GM19372 (cell line): Measurements from ENCODE around the gene IRS2.
"Not testable (repeated sequence)": the region's sequence is repeated elsewhere in the genome, so short reads cannot be mapped to it uniquely, and the experiment has no call there.

Experiments
- ATAC-seq: cut with Tn5 transposase; IDR thresholded peaks from one replicate; pipeline ENCODE4 v1.9.1; 2021; ENCODE audit warnings: mild to moderate bottlenecking, low read depth, moderate library complexity; ENCODE audit not compliant: unreplicated experiment

Gene IRS2, protein sequence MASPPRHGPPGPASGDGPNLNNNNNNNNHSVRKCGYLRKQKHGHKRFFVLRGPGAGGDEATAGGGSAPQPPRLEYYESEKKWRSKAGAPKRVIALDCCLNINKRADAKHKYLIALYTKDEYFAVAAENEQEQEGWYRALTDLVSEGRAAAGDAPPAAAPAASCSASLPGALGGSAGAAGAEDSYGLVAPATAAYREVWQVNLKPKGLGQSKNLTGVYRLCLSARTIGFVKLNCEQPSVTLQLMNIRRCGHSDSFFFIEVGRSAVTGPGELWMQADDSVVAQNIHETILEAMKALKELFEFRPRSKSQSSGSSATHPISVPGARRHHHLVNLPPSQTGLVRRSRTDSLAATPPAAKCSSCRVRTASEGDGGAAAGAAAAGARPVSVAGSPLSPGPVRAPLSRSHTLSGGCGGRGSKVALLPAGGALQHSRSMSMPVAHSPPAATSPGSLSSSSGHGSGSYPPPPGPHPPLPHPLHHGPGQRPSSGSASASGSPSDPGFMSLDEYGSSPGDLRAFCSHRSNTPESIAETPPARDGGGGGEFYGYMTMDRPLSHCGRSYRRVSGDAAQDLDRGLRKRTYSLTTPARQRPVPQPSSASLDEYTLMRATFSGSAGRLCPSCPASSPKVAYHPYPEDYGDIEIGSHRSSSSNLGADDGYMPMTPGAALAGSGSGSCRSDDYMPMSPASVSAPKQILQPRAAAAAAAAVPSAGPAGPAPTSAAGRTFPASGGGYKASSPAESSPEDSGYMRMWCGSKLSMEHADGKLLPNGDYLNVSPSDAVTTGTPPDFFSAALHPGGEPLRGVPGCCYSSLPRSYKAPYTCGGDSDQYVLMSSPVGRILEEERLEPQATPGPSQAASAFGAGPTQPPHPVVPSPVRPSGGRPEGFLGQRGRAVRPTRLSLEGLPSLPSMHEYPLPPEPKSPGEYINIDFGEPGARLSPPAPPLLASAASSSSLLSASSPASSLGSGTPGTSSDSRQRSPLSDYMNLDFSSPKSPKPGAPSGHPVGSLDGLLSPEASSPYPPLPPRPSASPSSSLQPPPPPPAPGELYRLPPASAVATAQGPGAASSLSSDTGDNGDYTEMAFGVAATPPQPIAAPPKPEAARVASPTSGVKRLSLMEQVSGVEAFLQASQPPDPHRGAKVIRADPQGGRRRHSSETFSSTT (N-terminal part only)

DNA sequence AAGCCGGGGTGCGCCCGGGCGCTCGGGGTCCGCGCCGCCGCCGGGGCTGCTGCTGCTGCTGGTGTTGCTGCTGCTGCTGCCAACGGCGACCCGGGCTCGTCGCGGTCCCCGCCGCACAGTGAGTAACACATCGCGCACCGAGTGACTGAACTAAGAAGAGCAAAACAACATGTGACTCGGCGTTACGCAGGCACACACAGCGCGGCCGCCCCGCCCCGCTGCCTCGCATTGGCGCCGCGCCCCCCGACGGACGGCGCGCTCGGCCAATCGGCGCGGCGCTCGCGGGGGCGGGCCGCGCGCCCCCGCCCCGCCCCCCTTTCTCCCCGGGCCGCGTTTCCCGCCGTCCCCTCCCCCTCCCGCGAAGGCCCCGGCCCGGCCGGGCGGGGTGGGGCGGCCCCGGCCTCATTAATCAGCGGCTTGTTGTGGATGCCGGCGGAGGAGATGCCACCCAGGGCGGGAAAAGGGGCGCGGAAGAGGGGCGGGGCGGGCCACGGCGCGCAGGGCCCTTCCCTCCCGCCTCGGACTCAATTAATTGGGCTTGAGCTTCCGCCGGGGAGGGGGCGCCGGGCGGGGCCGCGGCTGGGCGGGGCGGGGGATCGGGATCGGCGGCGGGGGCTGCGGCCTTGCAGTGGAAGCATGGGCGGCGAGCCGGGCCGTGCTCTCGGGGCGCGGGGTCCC is at the start of gene IRS2:
Gene IRS2 (minus strand): TSS at position 127 of the 678 bp plus-strand sequence. CDS start 530 bp downstream, outside the sequence.
- peak; percentile 88 for ATAC-seq

DNA sequence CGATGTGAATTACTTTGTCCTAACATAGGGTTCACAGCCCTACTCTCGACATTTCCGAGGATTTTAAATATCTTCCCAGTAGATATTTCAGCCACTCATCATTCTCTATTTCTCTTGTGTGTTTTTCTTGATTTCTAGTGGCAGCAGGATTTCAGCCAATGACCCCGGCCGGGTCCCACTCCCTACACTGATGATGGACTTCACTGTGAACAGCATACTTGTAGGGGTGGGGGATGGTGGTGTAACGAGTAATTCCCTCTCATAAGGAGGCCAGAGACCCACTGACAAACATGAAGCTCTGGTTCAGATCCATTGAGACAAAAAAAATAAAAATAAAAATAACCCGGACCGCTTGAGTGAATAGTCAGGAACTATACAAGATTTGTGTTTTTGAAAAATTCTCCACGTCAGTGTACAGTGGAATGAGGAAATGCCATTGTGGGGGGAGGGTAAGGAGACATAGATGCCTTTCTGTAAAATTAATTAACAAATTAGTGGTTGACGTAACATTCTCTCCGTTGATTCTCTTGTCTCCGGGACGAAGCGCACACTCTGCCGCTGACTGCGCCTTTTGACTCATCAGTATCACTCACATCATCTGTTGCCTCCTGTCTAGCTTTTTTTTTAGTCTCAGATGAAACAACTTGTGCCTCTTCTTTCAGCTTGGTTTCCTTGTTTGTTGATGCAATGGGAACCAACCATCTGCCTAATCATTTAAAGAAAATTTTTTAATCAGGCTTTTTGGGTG is 48.8 kb upstream of the IRS2 start:
- no peak for ATAC-seq

DNA sequence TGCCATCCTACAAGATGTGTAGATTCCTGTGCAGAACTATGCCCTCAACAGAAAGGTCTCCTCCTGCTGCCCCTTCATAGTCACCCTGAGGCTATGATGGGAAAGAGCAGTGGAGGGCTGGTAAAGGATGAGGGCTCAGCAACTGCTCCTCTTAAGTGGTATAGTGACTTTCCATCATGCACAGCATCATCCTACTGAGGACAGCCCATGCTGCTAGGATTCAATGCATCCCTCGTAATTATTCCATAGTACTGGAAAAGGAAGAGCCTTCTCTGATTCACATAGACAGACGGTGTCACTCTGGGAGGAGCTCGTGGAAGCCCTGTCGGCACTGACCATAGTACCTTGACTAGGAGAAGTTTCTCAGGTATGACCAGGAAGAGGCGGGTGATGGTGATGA is 47.6 kb upstream of the IRS2 start:
- no peak for ATAC-seq

DNA sequence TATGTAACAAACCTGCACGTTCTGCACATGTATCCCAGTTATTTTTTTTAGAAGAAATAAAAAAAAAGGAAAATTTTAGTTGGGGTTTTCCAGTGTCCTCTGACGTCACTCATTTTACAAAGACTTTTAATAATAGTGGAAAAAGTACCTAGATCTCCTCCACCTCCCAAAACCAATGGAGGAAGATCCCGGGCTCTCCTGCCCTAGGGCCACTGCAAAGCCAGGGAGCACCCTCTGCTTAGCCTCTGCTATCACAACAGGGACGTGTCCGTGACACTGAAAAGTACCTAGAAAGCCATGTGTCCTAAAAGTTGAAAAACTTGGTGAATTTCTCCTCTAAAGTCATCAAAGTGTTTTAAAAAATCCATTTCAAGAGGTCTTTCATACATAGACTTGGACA is 46.7 kb upstream of the IRS2 start:
- no peak for ATAC-seq

DNA sequence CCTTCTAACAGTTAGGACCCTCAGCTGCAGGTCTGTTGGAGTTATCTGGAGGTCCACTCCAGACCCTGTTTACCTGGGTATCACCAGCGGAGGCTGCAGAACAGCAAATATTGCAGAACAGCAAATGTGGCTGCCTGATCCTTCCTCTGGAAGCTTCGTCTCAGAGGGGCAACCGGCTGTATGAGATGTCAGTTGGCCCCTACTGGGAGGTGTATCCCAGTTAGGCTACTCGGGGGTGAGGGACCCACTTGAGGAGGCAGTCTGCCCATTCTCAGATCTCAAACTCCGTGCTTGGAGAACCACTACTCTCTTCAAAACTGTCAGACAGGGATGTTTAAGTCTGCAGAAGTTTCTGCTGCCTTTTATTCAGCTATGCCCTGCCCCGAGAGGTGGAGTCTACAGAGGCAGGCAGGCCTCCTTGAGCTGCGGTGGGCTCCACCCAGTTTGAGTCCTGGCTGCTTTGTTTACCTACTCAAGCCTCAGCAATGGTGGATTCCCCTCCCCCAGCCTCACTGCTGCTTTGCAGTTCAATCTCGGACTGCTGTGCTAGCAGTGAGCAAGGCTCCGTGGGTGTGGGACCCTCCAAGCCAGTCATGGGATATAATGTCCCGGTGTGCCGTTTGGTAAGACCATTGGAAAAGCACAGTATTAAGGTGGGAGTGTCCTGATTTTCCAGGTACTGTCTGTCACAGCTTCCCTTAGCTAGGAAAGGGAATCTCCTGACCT is 42.4 kb upstream of the IRS2 start:
- not testable (repeated sequence) for ATAC-seq

DNA sequence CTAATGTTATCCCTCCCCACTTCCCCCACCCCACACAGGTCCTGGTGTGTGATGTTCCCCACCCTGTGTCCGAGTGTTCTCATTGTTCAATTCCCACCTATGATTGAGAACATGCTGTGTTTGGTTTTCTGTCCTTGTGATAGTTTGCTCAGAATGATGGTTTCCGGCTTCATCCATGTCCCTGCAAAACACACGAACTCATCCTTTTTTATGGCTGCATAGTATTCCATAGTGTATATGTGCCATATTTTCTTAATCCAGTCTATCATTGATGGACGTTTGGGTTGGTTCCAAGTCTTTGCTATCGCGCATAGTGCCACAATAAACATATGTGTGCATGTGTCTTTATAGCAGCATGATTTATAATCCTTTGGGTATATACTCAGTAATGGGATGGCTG is 36.8 kb upstream of the IRS2 start:
- ATAC-seq, result not testable (repeated sequence)

DNA sequence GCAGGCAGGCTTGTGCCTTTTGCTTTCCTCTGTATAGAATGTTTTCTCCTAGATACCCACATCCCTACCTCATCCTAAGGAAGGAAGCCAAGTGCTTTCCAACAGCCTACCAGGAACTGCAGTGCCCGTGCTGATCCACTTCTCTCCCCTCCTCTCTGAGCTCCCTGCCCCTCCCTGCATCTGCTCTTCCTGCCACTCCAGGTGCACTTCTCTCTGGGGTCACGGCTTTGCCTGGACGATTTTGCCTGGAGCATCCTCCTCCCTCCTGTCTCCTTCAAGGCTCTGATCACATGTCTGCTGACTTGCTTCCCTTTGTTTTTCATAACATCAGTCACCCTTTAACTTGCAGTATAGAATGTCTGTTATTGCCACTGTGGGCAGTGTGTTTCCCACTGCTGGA is 34.7 kb upstream of the IRS2 start:
- ATAC-seq, result no peak

DNA sequence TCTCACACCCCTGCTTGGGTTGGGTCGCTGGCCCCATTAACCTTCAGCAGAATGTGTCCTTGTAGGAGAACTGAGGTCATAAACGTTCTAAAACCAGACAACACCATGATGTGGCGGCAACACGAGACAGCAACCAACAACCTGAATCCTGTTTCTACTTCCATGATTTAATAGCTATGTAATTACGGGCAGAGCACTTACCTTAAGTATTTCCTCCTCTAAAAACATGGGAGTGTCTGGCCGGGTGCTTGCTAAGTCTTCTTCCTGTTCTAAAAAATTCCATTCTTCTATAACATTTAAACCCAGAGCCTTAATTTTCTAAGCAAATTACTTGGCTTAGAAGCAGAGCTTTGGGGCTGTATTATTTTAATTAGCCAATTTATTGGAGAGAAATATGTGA is 33.5 kb upstream of the IRS2 start:
- no peak for ATAC-seq

DNA sequence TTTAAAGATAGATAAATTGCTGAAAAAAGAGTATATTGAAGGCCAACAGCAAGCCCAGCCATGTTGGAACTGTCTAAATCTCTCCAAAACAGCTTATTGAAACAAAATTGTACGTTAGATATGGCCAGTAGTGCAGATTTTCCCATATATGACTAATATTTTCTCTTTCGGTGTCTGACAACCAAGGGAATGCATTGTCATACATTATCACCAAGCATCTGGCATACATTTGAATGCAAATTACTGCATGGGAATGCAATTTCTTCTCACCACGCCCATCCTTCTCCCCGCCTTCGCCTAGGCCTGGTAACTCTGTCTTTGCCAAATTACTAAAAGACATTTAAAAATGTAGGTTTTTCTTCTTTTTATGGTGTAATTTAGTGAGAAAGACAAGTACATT is 32.5 kb upstream of the IRS2 start:
- ATAC-seq, result no peak

DNA sequence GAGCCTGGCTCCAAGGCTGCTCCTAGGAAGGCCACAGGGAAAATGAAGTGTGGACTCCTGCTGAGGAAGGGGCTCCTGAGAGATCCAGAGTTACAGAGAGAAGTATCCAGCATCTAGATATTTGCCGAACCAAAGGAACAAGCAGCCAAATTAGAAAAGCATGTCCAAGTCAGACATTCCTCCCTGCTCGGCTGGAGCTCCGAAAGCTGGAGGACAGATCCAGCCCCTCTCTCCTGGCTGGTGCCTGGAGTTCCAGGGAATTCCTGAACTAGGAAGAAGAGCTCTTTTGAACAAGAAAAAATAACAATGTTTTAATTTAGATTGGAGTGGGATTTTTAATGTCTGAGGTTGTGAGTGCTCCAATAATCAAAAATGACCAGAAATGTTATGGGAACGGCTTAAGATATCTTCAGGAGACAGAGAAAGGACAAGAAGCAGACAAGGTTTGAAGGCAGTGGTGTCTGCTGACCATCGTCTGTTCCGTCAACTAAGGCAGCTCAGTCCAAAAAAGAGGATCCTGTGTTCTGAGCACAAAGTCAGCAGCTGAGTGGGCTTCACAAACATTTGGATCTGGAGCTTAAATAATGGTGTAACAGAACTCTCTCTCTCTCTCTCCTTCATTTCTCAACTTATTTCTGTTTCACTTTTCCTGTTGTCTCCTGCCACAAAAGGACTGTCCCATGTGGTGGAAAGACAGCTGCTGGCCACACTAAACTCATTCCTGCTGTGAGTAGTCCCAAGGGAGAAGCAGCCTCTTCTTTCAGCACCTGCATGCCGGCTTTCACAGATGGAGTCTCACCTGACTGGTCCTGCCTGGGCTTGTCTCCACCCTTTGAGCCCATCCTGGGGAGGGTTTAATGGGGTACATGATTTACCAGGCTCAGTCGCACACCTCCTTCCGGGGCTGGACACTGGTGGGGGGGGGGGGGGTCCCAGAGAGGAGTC is 31.5 kb upstream of the IRS2 start:
- ATAC-seq, result no peak

DNA sequence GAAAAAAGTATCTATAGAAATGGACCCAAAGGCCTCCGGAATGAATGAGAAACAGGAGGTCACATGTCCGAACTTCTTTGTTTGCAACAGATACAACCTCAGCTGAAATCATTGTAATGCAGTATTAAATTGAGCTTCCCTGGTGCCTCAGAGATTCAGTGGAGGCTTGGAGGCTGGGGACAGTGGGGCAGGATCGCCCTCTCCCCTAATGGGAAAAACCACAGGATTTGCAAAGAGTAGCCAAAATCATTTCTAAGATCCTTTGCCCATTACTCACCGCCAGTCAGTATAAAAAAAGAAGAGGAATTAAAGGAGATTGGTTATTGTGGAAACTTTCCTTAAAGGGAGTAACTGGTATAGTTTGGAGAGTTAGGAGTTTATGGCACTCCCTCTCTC is 30.4 kb upstream of the IRS2 start:
- no peak for ATAC-seq

DNA sequence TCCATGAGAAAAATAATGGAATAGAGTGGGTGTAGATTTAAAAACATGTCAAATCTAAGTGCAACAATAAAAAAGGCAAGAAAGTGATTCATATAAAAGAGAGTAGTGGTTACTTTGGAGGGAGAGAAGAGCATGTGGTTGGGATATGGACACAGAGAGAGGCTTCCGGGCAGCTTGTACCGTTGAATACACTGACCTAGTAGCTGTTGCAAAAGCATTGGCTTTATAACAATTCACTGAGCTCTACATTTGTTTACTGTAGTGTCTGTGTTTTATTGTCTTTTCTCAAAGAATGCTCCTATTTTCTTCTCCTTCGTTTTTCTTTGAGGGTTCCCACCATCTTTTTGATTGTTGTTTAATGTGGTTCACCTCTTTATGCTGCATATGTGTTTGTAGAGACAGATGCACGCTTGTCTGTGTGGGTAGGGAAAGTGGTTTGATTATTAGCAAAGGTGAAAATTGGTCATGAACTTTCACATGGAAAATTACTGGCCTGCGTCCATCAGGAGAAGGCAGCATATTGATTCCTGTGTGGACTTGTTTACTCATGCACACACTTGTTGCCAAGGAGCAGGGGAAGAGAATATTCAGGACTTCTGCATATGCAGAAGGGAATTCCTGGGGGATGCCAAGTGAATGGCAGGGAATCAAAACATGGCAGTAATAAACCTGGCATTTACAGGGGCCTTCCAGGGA is 29.9 kb upstream of the IRS2 start:
- no peak for ATAC-seq

DNA sequence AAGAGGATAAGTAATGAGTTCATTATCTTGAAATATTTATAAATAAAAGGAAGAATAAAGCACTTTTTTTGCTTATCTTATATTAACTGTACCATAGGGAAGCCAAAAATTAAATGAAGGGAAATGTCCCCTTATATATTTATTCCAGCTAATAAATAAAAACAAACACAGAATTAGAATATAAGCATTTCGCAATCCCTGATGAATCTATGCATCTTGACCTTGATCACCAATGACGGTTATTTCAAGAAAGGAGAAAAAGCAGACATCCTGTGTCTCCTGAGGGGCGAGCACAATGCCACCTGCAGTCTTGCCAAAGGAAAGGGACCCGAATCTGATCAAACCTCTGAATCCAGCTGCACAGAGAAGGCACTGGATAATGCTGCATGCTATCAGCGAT is 29.3 kb upstream of the IRS2 start:
- ATAC-seq, result no peak

DNA sequence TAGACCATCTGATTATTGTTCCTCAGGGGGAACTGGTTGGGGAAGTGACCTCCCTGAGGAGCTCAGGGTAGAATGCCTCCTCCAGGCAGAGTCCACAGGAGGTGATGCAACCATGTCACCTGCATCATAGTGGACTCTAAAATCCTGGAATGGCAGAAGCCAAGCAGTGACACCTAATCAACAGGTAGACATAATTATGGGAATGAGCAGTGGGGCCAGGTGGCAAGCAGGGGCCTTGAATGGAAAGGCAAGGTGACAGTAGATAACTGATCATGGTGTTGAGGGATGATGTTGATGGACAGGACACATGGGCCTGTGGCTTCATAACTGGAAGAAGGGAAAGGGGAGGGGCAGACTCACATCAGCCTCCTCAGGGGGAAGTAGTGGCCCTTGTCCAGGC is 27.3 kb upstream of the IRS2 start:
- ATAC-seq, result no peak

DNA sequence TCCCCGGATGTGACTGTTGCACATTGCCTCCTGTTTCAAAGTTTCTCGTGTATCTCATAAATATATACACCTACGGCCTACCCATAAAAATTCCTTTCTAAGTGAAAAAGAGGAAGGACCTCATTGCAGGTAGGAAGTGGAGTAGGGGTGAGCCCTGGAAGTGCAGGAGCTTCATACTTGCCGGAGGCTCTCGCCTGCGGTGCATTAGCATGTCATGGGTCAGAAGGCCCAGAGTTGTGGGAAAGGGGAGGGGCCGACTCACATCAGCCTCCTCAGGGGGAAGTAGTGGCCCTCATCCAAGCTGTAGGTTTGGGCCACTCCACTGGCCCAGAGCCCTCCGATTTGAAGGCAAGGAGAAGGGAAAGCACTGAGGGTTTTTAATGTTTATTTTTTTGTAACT is 26.0 kb upstream of the IRS2 start:
- ATAC-seq, result no peak

DNA sequence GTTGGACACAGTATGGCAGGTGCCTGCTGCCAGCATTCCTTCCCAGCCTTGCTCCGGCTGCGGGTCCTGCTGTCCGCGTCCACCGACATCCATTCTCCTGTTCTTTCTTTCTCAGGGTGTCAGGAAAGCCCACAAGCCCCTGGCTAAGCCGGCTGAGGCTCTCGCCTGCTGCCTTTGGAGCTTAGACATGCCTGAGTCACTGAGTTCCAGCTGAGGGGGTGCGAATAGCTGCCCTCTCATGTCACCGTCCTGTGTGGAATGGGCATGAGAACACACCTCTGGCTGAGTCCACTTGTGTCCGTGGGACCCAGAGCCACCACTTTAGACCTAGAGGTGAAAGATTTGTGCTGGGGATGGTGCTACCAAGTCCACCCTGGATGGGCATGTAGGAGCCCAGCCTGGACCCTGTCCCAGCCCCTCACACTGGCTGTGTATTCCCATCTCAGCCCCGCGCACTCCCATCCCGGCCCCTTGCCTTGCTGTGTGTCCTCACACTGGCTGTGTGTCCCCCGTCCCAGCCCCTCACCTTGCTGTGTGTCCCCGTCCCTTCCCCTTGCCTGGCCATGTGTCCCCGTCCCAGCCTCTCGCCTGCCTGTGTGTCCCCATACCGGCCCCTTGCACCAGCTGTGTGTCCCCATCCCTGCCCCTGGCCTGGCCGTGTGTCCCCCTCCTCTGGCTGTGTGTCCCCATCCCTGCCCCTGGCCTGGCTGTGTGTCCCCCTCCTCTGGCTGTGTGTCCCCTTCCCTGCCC is 24.6 kb upstream of the IRS2 start:
- no peak for ATAC-seq
